ENCODE results near the gene PRPH.
"Not testable (repeated sequence)": the region's sequence is repeated elsewhere in the genome, so short reads cannot be mapped to it uniquely, and the experiment has no call there.

The PRPH gene

DNA sequence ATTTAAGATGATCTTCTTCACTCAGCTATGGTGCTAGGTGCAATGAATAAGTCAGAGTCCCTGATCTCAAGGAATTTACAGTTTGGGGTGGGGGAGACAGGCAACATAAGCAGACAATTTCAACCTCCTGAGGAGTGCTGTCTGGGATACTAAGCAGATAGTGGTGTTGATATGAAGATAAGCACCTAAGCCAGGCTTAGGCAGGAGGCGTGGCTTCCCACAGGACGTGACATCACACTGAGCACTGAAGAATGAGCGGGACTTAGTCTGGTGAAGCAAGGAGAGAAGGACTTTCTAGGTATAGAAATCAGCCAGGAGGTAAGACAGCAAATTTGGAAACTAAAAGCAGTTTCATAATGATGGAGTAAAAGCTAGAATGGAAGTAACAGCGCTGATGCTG is 6.8 kb downstream of the PRPH start:
- DNase-seq (ENCODE audit: low spot score), result no peak

GRCh38 chr12:49304161-49304560 is 9.2 kb downstream of the PRPH start:
- DNase-seq (ENCODE audit: low spot score), result no peak

DNA sequence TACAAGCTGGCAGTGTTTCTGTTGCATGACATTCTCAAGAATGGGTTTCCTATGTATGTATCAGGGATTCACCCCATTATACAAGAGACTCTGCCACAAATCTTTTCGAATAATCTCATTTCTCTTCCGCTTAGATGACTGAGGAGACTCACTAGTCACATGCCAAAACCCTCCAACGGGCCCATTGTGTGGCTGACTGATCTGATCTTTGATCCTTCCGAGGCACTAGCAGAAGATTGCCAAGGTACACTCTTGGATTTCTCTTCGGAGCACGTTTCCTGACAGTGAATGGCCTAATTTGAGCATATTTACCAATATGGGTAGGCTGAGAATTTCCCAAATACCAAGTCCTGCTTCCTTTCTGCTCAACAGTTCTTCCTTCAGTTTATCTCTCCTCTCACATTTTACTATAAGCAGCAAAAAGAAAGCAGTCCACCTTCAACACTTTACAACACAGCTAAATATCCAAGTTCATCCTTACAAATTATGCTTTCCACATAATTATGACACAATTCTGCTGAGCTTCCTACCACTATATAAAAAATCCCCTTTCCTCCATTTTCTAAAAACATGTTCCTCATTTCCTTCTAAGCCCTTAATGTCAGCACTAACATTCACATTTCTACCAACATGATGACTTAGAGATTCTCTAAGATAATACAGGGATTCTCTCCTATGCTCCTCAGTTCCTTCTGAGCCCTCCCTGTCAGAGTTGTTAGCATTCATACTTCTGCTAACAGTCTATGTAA is 11.0 kb downstream of the PRPH start:
- no peak for DNase-seq (ENCODE audit: low spot score)

DNA sequence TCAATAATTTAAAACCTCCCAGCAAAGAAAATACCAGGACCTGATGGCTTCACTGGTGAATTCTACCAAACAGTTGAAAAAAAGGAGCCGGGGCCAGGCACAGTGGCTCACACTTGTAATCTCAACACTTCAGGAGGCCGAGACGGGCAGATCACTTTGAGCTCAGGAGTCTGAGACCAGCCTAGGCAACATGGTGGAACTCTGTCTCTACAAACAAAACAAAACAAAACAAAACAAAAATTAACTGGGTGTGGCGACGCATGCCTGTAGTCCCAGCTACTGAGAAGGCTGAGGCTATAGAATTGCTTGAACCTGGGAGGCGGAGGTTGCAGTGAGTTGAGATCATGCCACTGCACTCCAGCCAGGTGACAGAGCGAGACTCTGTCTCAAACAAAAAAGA is 14.4 kb downstream of the PRPH start:
- no peak for DNase-seq (ENCODE audit: low spot score)

- DNase-seq (ENCODE audit: low spot score), result not testable (repeated sequence)
These were observed 15.6 kb downstream of the PRPH start for GRCh38 chr12:49310451-49311000.

DNA sequence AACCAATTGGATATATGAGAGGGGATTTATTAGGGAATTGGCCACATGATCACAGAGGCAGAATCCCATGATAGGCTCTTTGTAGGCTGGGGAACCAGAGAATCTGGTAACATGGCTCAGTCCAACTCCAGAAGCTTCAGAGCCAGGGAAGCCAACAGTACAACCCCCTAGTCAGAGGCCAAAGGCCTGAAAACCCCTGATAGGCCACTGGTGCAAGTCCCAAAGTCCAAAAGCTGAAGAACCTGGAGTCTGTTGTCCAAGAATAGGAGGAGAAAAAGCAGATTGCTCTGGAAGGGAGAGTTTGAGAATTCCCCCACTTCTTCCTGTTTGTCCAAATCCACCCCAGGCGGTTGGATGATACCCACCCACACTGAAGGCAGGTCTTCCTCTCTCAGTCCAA is 19.9 kb downstream of the PRPH start:
- DNase-seq (ENCODE audit: low spot score), result no peak

DNA sequence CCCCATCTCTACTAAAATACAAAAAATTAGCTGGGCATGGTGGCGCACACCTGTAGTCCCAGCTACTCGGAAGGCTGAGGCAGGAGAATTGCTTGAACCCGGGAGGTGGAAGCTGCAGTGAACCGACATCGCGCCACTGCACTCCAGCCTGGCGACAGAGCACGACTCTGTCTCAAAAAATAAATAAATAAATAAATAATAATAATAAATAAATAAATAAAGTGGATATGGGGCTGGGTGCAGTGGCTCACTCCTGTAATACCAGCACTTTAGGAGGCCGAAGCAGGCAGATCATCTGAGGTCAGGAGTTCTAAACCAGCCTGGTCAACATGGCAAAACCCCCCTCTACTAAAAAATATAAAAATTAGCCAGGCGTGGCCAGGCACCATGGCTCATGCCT is 22.2 kb downstream of the PRPH start:
- DNase-seq (ENCODE audit: low spot score), result not testable (repeated sequence)

DNA sequence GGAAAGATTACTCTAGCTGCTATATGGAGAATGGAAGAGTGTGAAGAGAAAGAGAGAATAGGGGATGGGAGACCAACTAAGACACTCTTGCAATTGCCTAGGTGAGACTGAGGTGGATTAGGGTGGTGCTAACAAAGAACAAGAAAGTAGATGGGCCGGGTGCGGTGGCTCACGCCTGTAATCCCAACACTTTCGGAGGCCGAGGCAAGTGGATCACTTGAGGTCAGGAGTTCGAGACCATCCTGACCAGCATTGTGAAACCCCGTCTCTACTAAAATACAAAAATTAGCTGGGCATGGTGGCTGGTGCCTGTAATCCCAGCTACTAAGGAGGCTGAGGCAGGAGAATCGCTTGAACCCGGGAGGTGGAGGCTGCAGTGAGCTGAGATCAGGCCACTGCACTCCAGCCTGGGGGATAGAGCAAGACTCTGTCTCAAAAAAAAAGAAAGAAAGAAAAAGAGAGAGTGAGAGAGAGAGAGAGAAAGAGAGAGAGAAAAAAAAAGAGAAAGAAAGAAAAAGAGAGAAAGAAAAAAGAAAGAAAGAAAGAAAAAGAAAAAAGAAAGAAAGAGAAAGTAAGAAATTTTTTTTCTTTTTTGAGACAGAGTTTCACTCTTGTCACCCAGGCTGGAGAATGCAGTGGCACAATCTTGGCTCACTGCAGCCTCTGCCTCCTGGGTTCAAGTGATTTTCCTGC is 25.6 kb downstream of the PRPH start:
- not testable (repeated sequence) for DNase-seq (ENCODE audit: low spot score)

DNA sequence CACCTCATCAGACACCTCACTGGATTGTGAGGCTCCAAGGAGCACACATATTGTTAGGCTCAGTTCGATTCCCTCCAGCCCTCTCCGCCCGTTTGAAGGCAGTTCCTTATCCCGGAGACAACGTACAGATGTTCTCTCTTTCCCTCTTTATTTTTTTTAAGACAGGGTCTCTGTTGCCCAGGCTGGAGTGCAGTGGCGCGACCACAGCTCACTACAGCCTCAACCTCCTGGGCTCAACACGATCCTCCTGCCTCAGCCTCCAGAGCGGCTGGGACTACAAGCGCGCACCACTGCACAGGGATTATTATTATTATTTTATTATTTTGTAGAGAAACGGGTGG is 27.4 kb downstream of the PRPH start:
- no peak for DNase-seq (ENCODE audit: low spot score)

DNA sequence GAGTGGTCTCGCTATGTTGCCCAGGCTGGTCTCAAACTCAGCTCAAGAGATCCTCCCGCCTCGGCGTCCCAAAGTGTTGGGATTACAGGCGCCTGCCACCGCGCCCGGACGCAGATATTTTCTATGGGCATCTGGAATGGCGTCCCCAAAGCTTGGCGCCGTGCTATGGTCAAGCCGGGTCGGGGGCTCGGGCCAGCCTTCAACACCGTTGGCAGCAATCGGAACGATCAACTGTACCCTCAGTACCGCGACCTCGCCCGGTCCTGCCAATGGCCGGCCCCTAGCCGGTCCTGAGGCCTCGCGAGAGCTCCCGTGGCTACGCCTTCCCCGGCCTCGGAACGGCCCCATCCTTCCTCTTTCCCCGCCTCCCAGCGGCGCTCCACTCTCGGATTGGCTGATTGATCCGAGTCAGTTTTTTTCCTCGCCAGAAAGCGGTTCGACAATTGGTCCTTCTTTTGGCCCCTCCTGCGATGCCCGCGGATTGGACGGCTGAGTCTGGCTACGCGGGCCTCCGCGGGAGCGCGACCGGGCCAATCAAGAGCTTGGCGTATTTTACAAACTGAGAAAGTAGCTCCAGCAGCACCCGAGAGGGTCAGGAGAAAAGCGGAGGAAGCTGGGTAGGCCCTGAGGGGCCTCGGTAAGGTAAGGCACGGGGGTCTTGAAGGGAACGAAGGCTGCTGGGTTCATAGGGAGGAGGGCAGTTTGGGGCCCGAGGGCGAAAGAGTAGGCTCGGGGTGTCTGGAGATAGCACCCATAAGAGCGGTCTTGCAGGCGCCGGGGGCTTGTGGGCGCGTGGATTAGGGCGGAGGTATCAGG is 28.0 kb downstream of the PRPH start, which contains the start of gene TROAP:
TSS of gene TROAP (plus strand) at position 548 of the 816 bp plus-strand sequence. CDS start 354 bp downstream, outside the sequence.
- DNase-seq (ENCODE audit: low spot score), result peak; percentile 99

- DNase-seq (ENCODE audit: low spot score), result no peak
These were observed 28.7 kb downstream of the PRPH start for GRCh38 chr12:49323524-49324097.

DNA sequence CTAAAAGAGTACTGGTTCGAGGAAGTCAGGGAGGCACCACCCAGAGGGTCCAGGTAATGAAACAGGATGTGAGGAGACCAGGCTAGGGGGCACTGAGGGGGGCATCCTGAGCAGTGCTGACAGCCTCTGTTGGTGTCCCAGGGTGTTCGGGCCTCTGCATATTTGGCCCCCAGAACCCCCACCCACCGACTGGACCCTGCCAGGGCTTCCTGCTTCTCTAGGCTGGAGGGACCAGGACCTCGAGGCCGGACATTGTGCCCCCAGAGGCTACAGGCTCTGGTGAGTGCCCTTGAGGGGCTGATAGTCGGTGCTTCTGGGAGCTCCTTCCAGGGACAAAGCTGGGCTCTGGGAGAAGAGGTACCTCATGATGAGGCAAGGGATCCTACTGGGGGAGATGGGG is 30.7 kb downstream of the PRPH start:
- DNase-seq (ENCODE audit: low spot score), result no peak

DNA sequence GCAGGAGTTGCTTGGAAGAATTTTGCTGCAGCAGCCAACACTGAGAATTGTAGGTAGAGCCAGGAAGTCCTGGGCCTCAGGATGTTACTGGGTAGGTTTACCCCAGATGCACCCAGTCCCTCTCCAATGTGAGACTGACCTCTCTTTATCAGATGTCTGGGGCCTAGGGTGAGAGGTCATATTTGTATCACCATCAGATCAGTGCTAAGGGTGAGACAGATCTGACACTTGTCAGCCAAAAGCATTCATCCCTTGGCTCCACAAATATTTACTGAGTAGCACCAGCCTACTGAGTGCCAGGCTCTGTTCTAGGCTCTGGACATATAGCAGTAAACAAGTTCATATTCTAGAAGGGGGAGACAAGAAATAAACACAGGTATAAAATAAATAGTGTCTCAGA is 32.4 kb downstream of the PRPH start:
- no peak for DNase-seq (ENCODE audit: low spot score)

DNA sequence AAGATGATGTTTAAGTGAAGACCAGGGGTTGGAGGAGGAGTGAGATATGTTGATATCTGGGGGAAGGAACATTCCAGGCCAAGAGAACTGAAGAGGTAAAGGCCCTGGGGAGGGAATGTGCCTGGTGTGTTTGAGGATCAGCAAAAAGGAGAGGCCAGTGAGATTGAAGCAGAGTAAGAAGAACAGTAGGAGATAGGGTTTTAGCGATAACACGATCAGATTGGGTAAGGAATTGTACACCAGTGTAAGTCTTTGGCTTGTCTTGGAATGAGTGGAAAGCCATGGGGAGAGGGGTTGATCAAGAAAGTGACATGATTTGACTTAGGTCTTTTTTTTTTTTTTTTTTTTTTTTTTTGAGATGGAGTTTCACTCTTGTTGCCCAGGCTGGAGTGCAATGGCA is 32.9 kb downstream of the PRPH start:
- no peak for DNase-seq (ENCODE audit: low spot score)

DNA sequence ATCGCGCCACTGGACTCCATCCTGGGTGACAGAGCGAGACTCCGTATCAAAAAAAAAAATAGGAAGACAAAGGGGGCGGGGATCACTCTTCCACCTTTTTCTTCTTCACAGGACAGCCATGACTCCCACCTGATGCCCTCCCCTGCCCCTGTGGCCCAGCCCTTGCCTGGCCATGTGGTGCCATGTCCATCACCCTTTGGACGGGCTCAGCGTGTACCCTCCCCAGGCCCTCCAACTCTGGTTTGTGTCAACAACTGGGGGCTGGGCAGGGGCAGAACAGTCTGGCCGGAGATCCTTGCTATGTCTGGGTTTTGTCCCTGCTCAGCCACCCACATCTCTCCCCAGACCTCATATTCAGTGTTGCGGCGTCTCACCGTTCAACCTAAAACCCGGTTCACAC is 33.9 kb downstream of the PRPH start:
- no peak for DNase-seq (ENCODE audit: low spot score)

DNA sequence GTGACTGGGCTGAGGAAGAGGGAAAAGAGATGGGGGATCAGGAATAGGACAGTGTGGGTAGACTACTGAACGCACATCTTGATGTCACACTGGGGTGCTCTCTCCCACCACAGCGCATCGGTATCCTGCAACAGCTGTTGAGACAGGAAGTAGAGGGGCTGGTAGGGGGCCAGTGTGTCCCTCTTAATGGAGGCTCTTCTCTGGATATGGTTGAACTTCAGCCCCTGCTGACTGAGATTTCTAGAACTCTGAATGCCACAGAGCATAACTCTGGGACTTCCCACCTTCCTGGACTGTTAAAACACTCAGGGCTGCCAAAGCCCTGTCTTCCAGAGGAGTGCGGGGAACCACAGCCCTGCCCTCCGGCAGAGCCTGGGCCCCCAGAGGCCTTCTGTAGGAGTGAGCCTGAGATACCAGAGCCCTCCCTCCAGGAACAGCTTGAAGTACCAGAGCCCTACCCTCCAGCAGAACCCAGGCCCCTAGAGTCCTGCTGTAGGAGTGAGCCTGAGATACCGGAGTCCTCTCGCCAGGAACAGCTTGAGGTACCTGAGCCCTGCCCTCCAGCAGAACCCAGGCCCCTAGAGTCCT is 35.2 kb downstream of the PRPH start:
- DNase-seq (ENCODE audit: low spot score), result no peak

DNA sequence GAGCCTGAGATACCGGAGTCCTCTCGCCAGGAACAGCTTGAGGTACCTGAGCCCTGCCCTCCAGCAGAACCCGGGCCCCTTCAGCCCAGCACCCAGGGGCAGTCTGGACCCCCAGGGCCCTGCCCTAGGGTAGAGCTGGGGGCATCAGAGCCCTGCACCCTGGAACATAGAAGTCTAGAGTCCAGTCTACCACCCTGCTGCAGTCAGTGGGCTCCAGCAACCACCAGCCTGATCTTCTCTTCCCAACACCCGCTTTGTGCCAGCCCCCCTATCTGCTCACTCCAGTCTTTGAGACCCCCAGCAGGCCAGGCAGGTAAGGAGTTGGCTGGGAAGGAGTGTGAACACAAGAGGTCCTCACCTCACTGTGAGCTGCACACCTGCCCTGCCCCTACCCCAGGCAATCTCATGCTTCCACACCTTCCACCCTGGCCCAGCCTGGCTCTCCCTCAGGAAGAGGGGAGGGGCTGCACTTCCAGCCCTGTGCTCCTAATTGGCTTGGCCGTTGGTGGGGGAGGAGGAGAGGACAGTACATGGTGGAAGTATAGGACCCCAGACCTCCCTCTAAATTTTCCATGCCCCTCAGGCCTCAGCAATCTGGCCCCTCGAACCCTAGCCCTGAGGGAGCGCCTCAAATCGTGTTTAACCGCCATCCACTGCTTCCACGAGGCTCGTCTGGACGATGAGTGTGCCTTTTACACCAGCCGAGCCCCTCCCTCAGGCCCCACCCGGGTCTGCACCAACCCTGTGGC is 35.9 kb downstream of the PRPH start:
- no peak for DNase-seq (ENCODE audit: low spot score)

DNA sequence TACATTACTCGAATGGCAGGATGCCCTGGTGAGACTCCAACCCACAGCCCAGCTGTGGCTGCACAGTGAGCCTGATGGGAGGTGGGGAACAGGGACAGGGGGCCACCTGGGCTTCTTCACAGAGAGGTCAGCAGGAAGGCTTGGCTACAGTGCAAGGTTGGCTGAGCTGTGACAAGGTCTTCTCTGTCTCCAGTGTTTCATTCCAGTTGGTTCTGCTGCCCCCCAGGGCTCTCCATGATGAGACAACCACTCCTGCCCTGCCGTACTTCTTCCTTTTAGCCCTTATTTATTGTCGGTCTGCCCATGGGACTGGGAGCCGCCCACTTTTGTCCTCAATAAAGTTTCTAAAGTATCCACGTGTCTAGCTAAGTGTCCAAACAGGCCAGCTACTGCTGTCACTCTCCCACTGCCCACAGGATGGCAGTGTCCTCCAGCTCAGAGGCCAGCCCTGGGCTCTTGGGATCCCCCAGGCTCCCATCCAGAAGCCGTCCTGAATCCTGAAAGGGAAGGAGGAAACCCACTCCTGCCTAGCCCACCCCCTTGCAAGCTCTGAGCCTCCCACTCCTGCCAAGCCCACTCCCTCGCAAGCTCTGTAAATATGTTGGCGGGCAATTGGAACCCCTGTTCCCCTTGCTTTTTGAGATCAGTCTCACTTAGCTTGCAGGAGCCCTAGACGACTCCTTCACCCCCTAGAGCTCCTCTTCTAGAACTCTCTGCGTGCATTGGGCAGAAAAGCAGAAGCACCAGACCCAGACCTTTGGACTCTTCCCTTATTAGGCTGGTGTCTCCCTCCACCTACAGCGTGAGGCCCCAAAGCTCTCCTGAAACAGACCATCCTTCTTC is 36.7 kb downstream of the PRPH start:
- peak; percentile 83 for DNase-seq (ENCODE audit: low spot score)

DNA sequence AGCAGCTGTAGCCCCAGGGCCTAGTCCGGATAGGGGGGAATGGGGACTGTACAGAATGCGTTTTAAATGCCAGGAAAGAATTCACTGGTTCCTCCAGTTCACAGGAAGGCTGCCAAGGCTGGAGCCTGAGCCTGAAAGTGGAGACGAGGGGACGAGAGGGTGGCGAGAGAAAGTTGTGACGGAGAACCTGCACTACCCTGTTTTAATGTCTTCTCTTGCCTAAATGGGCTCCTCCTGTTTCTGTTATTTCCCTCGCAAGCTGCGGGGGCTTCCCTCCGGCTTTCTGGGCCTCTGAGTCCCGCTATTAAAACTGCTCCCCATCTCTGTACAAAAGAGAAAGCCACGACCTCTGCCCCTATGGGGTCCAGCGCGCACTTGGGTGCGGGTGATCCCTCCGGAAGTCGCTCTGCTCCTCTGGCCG is 37.5 kb downstream of the PRPH start:
- DNase-seq (ENCODE audit: low spot score), result no peak

DNA sequence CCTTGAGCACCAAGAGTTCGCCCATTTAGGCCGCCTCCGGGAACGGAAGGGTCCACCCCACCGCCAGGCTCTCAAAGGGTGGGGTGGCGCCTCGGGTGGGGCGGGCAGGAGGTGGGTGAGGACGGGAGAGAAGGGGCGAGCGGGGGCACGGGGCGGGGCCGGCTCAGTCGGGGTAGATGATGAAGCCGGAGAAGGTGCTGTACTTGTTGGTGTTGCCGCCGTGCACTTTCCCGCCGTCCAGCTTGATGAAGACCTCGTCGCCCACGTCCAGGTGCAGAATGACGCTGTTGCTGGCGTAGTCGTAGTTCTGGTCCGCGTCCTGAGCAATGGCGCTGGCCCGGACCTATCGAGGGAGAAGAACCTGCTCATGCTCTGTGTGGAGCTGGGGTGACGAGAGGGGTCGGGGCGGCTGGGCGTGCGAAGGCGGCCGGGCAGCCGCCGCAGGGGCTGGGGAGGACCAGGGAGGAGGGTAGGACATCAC is 38.0 kb downstream of the PRPH start:
- no peak for DNase-seq (ENCODE audit: low spot score)
